Activated naive CD8-positive, alpha-beta T cell (primary cell): ENCODE measurements around the gene CBL.

ENCODE experiments used
- H3K27ac Mint-ChIP-seq: one replicate; pipeline ENCODE4 v1.8.0; 2021; ENCODE audit warnings: mixed read lengths
- H3K27me3 Mint-ChIP-seq: one replicate; pipeline ENCODE4 v1.8.0; 2021; ENCODE audit warnings: mixed read lengths
- H3K36me3 Mint-ChIP-seq: one replicate; pipeline ENCODE4 v1.8.0; 2021; ENCODE audit warnings: mixed read lengths
- H3K4me1 Mint-ChIP-seq: one replicate; pipeline ENCODE4 v1.8.0; 2021; ENCODE audit warnings: low read depth, mixed read lengths
- H3K4me3 Mint-ChIP-seq: one replicate; pipeline ENCODE4 v1.8.0; 2021; ENCODE audit warnings: mild to moderate bottlenecking, mixed read lengths
- H3K9me3 Mint-ChIP-seq: one replicate; pipeline ENCODE4 v1.8.0; 2021; ENCODE audit warnings: low read depth, mixed read lengths

Gene CBL

GRCh38 chr11:119330237-119330636, 124.1 kb downstream of the CBL start:
- H3K9me3 Mint-ChIP-seq, result no peaks in the 10 kb centered on the region
- H3K27me3 Mint-ChIP-seq, result no peaks in the 10 kb centered on the region
- no peak overlapping the region for H3K4me3 Mint-ChIP-seq
- H3K4me1 Mint-ChIP-seq, result peaks cover 11% of the 10 kb centered on the region
- H3K36me3 Mint-ChIP-seq, result no peaks in the 10 kb centered on the region
- no peak overlapping the region for H3K27ac Mint-ChIP-seq

GRCh38 chr11:119332111-119332765, 126.1 kb downstream of the CBL start:
- H3K4me1 Mint-ChIP-seq, result peaks cover 23% of the 10 kb centered on the region
- H3K4me3 Mint-ChIP-seq, result peak overlapping the region; percentile 99
- H3K27me3 Mint-ChIP-seq, result no peaks in the 10 kb centered on the region
- H3K9me3 Mint-ChIP-seq, result no peaks in the 10 kb centered on the region
- no peaks in the 10 kb centered on the region for H3K36me3 Mint-ChIP-seq
- H3K27ac Mint-ChIP-seq, result peak overlapping the region; percentile 58

GRCh38 chr11:119334174-119334930, 128.2 kb downstream of the CBL start, which contains the start of gene RNF26:
TSS of gene RNF26 (plus strand) at chr11:119334527. CDS start at chr11:119335123, 596 bp downstream.
- Mint-ChIP-seq H3K9me3 (no peaks in the 10 kb centered on the region), H3K4me3 (peak within 1 kb of the TSS; percentile 99), H3K27me3 (peaks cover 4% of the 10 kb centered on the region), H3K36me3 (no peaks in the 10 kb centered on the region), H3K27ac (peak within 1 kb of the TSS; percentile 97), H3K4me1 (peaks cover 31% of the 10 kb centered on the region)

GRCh38 chr11:119335091-119335654, 129.0 kb downstream of the CBL start:
- H3K9me3 Mint-ChIP-seq, result no peaks in the 10 kb centered on the region
- peak overlapping the region; percentile 99 for H3K4me3 Mint-ChIP-seq
- peak overlapping the region; percentile 97 for H3K27ac Mint-ChIP-seq
- H3K4me1 Mint-ChIP-seq, result peaks cover 32% of the 10 kb centered on the region
- H3K36me3 Mint-ChIP-seq, result no peaks in the 10 kb centered on the region
- peaks cover 5% of the 10 kb centered on the region for H3K27me3 Mint-ChIP-seq

- H3K4me1 Mint-ChIP-seq, result peaks cover 33% of the 10 kb centered on the region
- no peaks in the 10 kb centered on the region for H3K9me3 Mint-ChIP-seq
- no peak overlapping the region for H3K27ac Mint-ChIP-seq
These were observed 129.8 kb downstream of the CBL start for GRCh38 chr11:119335655-119336543.

GRCh38 chr11:119336744-119337469, 130.8 kb downstream of the CBL start:
- Mint-ChIP-seq H3K4me1 (peaks cover 38% of the 10 kb centered on the region), H3K36me3 (no peaks in the 10 kb centered on the region), H3K4me3 (peak overlapping the region; percentile 99), H3K27ac (no peak overlapping the region), H3K27me3 (peaks cover 13% of the 10 kb centered on the region), H3K9me3 (no peaks in the 10 kb centered on the region)

More at GRCh38 chr11:119335655-119336543, 129.8 kb downstream of the CBL start:
- no peaks in the 10 kb centered on the region for H3K36me3 Mint-ChIP-seq
- peak overlapping the region; percentile 99 for H3K4me3 Mint-ChIP-seq
- peaks cover 6% of the 10 kb centered on the region for H3K27me3 Mint-ChIP-seq

GRCh38 chr11:119337581-119338317, 131.6 kb downstream of the CBL start:
- no peak overlapping the region for H3K27ac Mint-ChIP-seq

GRCh38 chr11:119338318-119338890, 132.3 kb downstream of the CBL start:
- Mint-ChIP-seq H3K9me3 (no peaks in the 10 kb centered on the region), H3K4me1 (peaks cover 38% of the 10 kb centered on the region), H3K27me3 (peaks cover 14% of the 10 kb centered on the region), H3K4me3 (peak overlapping the region; percentile 56), H3K27ac (no peak overlapping the region), H3K36me3 (no peaks in the 10 kb centered on the region)

More at GRCh38 chr11:119337581-119338317, 131.6 kb downstream of the CBL start:
- Mint-ChIP-seq H3K4me1 (peaks cover 38% of the 10 kb centered on the region), H3K9me3 (no peaks in the 10 kb centered on the region), H3K36me3 (no peaks in the 10 kb centered on the region), H3K27me3 (peaks cover 13% of the 10 kb centered on the region), H3K4me3 (no peak overlapping the region)

GRCh38 chr11:119338965-119339588, 132.9 kb downstream of the CBL start:
- peaks cover 14% of the 10 kb centered on the region for H3K27me3 Mint-ChIP-seq
- H3K36me3 Mint-ChIP-seq, result no peaks in the 10 kb centered on the region
- no peak overlapping the region for H3K27ac Mint-ChIP-seq
- H3K4me3 Mint-ChIP-seq, result peak overlapping the region; percentile 67
- no peaks in the 10 kb centered on the region for H3K9me3 Mint-ChIP-seq
- H3K4me1 Mint-ChIP-seq, result peaks cover 34% of the 10 kb centered on the region

GRCh38 chr11:119339589-119340334, 133.6 kb downstream of the CBL start:
- no peaks in the 10 kb centered on the region for H3K36me3 Mint-ChIP-seq
- no peaks in the 10 kb centered on the region for H3K9me3 Mint-ChIP-seq
- H3K4me3 Mint-ChIP-seq, result peak overlapping the region; percentile 67
- H3K27me3 Mint-ChIP-seq, result peaks cover 14% of the 10 kb centered on the region
- peaks cover 30% of the 10 kb centered on the region for H3K4me1 Mint-ChIP-seq
- no peak overlapping the region for H3K27ac Mint-ChIP-seq

- peak within 1 kb of the TSS; percentile 51 for H3K4me3 Mint-ChIP-seq
- H3K9me3 Mint-ChIP-seq, result no peaks in the 10 kb centered on the region
- peaks cover 26% of the 10 kb centered on the region for H3K4me1 Mint-ChIP-seq
- no peaks in the 10 kb centered on the region for H3K36me3 Mint-ChIP-seq
- no peak within 1 kb of the TSS for H3K27ac Mint-ChIP-seq
- peaks cover 18% of the 10 kb centered on the region for H3K27me3 Mint-ChIP-seq
These were observed 134.4 kb downstream of the CBL start, which contains the start of gene C1QTNF5 for GRCh38 chr11:119340335-119341221. TSS of gene C1QTNF5 (minus strand) at chr11:119340883. CDS start at chr11:119340397, 486 bp downstream.
